Upper lobe of left lung (tissue), 6 donors: ENCODE data around the gene PRM3. TPM values are rescaled to one million over a fixed set of nuclear protein-coding genes. Genes with fewer than 3 reads are reported as not detected.

ENCODE experiments used
- ATAC-seq, 2 donors: fragments of 200-7000 bp; cut with Tn5 transposase; one replicate each; pipeline ENCODE4 v1.9.1; 2022; ENCODE audit warnings: mild to moderate bottlenecking in 2 of 2, moderate library complexity in 2 of 2; ENCODE audit not compliant: low FRiP score in 2 of 2
- DNase-seq, 2 donors: peaks; one replicate each; pipeline ENCODE4 v3.0.0-alpha.2; 2019 to 2020
- H3K27ac ChIP-seq, 4 donors: fragments of 200-600 bp; sonication (generic); one replicate each; pipeline ENCODE4 v1.5.1; 2016 to 2019
- H3K27me3 ChIP-seq, 4 donors: fragments of 200-600 bp; sonication (generic); one replicate each; pipeline ENCODE4 v1.5.1; 2017 to 2019
- H3K36me3 ChIP-seq, 4 donors: fragments of 200-600 bp; sonication (generic); one replicate each; pipeline ENCODE4 v1.5.1; 2016 to 2019
- H3K4me1 ChIP-seq, 4 donors: fragments of 200-600 bp; sonication (generic); one replicate each; pipeline ENCODE4 v1.5.1; 2018 to 2019
- H3K4me3 ChIP-seq, 4 donors: fragments of 200-600 bp; sonication (generic); one replicate each; pipeline ENCODE4 v1.5.1; 2017 to 2019; ENCODE audit warnings: mild to moderate bottlenecking in 2 of 4, moderate library complexity in 1 of 4
- H3K9me3 ChIP-seq, 4 donors: fragments of 200-600 bp; sonication (generic); one replicate each; pipeline ENCODE4 v1.5.1; 2018 to 2019
- EP300 ChIP-seq, 4 donors: sonication (generic); formaldehyde crosslinking; IDR thresholded peaks; one replicate each; pipeline ENCODE4 v1.5.1; 2017; ENCODE audit warnings: antibody characterized with exemption in 4 of 4, control low read depth in 2 of 4
- POLR2A ChIP-seq, 4 donors: fragments of 450-650 bp; IDR thresholded peaks; one replicate each; pipeline ENCODE4 v1.5.1; 2016 to 2017; ENCODE audit warnings: antibody characterized with exemption in 4 of 4, mild to moderate bottlenecking in 2 of 4
- POLR2AphosphoS5 ChIP-seq, 2 donors: sonication (generic); formaldehyde crosslinking; IDR thresholded peaks; one replicate each; pipeline ENCODE4 v1.5.1; 2017; ENCODE audit warnings: antibody characterized with exemption in 2 of 2
- WGBS, 2 donors: methylation state at CpG; one replicate each; pipeline ENCODE4 v1.1.5; 2017 to 2018; 5-methylcytosine and 5-hydroxymethylcytosine counted together
- total RNA-seq, 6 donors: library from RNA; depleted of rRNA in 4 of 6; stranded (reverse); fragments of >200 nt in 4 of 6; gene quantifications; one replicate each; pipeline versions ENCODE4 v1.1.0 to v1.2.1, GENCODE V29; 2016 to 2021
- TF ChIP-seq, protein P1 (sequence below), 6 experiments: fragments of 450-650 bp in 4 of 6; fragments of 200-600 bp in 2 of 6; sonication (generic) in 2 of 6; IDR thresholded peaks; one replicate each; pipeline ENCODE4 v1.5.1; 2016 to 2019; ENCODE audit warnings: antibody characterized with exemption in 6 of 6
- donor health status: DM: no; HTN: no; CAD: no; lungs with moderate emphysema.
- donor health status: DM: no; HTN: yes; CAD: no; lungs with severe emphysema.

The PRM3 gene
- total RNA-seq, 6 donors from 2014 or later = not detected

DNA sequence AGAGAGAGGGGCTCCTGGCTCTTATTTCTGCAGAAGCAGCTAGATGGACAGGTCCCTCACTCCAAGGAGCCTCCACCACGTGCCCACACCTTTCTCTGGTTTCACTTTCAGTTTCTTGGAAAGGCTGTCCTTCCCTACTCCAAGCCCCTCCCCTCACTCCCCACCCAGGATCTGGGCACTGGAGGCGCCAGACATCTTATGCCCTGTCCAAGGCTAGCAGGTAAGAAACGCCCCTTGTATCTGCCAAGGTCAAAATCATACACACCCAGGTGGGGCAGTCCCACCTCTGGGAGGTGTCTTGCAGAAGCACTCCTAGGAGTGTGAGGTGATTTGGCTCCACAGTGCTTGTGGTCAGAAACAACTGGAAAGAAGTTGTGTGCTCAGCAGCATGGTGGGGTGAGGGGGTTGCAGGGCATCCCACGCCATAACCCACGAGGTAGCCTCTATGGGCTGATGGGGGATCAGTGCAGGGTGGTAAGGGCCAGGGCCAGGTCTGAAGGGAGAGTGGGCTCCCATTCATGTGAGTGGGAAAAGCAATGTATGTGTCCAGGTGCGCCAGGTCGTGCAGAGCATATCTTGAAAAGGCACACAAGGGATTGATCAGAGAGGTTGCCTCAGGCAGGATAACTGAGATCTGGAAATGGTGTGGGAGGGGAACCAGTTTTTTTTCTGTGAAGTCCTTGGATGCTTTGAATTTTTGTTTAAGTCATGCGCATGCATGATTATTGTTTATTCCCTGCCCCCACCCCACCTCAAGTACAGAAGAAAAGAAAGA, 39.5 kb upstream of the PRM3 start:
- WGBS, 2 donors = 64 to 69% methylated on average over 8 of the region's 8 CpGs
- ATAC-seq = peak in 1 of 2 donors; percentile 32
- TF ChIP-seq POLR2A (IDR thresholded peaks at IDR 0.05) = no peak
- TF ChIP-seq EP300 (IDR thresholded peaks at IDR 0.05) = no peak
- TF ChIP-seq POLR2AphosphoS5 (IDR thresholded peaks at IDR 0.05) = no peak
- TF ChIP-seq, protein P1, sequence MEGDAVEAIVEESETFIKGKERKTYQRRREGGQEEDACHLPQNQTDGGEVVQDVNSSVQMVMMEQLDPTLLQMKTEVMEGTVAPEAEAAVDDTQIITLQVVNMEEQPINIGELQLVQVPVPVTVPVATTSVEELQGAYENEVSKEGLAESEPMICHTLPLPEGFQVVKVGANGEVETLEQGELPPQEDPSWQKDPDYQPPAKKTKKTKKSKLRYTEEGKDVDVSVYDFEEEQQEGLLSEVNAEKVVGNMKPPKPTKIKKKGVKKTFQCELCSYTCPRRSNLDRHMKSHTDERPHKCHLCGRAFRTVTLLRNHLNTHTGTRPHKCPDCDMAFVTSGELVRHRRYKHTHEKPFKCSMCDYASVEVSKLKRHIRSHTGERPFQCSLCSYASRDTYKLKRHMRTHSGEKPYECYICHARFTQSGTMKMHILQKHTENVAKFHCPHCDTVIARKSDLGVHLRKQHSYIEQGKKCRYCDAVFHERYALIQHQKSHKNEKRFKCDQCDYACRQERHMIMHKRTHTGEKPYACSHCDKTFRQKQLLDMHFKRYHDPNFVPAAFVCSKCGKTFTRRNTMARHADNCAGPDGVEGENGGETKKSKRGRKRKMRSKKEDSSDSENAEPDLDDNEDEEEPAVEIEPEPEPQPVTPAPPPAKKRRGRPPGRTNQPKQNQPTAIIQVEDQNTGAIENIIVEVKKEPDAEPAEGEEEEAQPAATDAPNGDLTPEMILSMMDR (IDR thresholded peaks at IDR 0.05) = no peak
- H3K27me3 ChIP-seq = no peaks in the 10 kb centered on the region
- DNase-seq = peak in 1 of 2 donors; percentile 59
- H3K36me3 ChIP-seq = no peaks in the 10 kb centered on the region
- peaks cover 40 to 51% (median 42%) of the 10 kb centered on the region in 4 donors for H3K4me1 ChIP-seq
- peak overlapping the region in 2 of 4 donors; percentile 12 to 38 for H3K27ac ChIP-seq
- H3K9me3 ChIP-seq = no peaks in the 10 kb centered on the region
- H3K4me3 ChIP-seq = no peak overlapping the region

DNA sequence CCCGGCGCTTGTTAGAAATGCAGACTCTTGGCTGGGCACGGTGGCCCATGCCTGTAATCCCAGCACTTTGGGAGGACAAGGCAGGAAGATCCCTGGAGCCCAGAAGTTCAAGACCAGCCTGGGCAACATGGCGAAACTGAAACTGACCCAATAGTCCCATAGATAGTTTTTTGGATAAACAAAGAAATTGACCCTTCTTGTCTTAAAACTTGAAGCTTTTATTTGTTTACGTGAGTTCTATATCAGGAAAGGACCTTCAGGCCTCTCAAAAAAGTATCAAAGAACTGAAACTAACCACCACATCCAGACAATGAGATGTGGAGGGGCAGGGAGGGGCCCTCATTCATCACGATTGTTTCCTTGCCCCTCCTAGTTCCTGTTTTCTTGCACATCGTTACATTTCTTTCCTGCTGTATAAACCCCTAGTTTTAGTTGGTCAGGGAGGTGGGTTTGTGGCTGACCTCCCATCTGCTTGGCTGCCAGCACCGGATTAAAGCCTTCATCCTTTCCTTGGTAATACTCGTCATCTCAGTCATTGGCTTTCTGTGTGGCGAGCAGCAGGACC, 37.6 kb upstream of the PRM3 start:
- WGBS, 2 donors = 54 to 58% methylated on average over 10 of the region's 10 CpGs
- Histone ChIP-seq H3K9me3 (no peaks in the 10 kb centered on the region), H3K27ac (peak overlapping the region in 3 of 4 donors; percentile 1 to 66 (median 53)), H3K36me3 (no peaks in the 10 kb centered on the region), H3K4me3 (no peak overlapping the region), H3K27me3 (no peaks in the 10 kb centered on the region), H3K4me1 (peaks cover 45 to 67% (median 46%) of the 10 kb centered on the region in 4 donors)
- no peak for ATAC-seq
- no peak for DNase-seq
- TF ChIP-seq POLR2A (IDR thresholded peaks at IDR 0.05) = no peak
- no peak for TF ChIP-seq EP300 (IDR thresholded peaks at IDR 0.05)
- no peak for TF ChIP-seq POLR2AphosphoS5 (IDR thresholded peaks at IDR 0.05)
- TF ChIP-seq, protein P1 (IDR thresholded peaks at IDR 0.05) = no peak

DNA sequence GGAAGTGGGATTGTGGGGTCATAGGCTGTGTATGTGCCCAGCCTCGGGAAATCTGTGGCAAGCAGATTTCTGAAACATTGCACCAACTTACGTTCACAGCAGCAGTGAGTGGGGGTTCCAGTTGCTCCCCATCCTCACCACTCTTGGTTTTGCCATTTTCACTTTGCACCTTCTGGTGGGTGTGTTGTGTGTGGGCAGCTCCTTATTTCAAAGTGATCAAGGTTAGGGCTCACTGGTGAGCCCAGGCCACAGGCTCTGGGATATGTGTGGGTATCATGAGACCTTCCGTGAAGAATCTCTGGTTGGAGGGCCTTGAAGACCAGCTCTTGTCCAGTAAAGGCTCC, 37.2 kb upstream of the PRM3 start:
- ATAC-seq (no peak), DNase-seq (no peak)
- Histone ChIP-seq H3K4me3 (no peak overlapping the region), H3K27ac (peak overlapping the region in 3 of 4 donors; percentile 1 to 66 (median 53)), H3K4me1 (peaks cover 42 to 64% (median 46%) of the 10 kb centered on the region in 4 donors), H3K27me3 (no peaks in the 10 kb centered on the region), H3K36me3 (no peaks in the 10 kb centered on the region), H3K9me3 (no peaks in the 10 kb centered on the region)
- TF ChIP-seq POLR2A (IDR thresholded peaks at IDR 0.05) (no peak), EP300 (IDR thresholded peaks at IDR 0.05) (no peak)
- WGBS, 2 donors = 82 to 93% methylated on average over 3 of the region's 3 CpGs

DNA sequence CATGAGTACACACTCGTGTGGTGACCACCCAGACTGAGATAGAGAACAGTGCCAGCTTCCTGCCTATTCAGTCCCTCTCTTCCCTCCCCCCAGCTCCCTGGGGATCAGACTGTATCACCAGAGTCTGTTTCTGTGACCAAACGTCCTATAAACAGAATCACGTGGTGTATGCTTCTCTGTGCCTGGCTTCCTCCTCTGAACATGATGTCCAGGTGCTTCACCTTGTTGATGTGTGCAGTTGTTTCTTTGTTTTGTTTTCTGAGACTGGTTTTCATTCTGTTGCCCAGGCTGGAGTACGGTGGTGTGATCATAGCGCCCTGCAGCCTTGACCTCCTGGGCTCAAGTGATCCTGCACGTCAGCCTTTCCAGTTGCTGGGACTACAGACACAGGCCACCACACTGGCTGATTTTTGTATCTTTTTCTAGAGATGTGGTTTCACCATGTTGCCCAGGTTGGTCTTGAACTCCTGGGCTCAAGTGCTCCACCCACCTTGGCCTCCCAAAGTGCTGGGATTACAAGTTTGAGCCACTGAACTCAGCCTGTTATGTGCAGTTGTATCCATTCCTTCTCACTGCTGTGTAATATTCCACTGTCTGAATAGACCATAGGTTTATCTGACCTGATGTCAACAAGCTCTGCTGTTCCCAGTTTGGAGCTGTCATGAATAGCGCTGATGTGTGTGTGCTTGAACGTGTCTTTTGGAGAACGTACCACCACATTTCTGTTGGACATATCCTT, 36.6 kb upstream of the PRM3 start:
- no peak for ATAC-seq
- peak overlapping the region in 3 of 4 donors; percentile 22 to 85 (median 66) for H3K27ac ChIP-seq
- DNase-seq = no peak
- WGBS, 2 donors = 64 to 71% methylated on average over 9 of the region's 9 CpGs
- H3K9me3 ChIP-seq = no peaks in the 10 kb centered on the region
- H3K4me3 ChIP-seq = no peak overlapping the region
- peaks cover 41 to 61% (median 46%) of the 10 kb centered on the region in 4 donors for H3K4me1 ChIP-seq
- no peak for TF ChIP-seq POLR2AphosphoS5 (IDR thresholded peaks at IDR 0.05)
- TF ChIP-seq EP300 (IDR thresholded peaks at IDR 0.05) = no peak
- no peak for TF ChIP-seq POLR2A (IDR thresholded peaks at IDR 0.05)
- no peaks in the 10 kb centered on the region for H3K27me3 ChIP-seq
- H3K36me3 ChIP-seq = no peaks in the 10 kb centered on the region

DNA sequence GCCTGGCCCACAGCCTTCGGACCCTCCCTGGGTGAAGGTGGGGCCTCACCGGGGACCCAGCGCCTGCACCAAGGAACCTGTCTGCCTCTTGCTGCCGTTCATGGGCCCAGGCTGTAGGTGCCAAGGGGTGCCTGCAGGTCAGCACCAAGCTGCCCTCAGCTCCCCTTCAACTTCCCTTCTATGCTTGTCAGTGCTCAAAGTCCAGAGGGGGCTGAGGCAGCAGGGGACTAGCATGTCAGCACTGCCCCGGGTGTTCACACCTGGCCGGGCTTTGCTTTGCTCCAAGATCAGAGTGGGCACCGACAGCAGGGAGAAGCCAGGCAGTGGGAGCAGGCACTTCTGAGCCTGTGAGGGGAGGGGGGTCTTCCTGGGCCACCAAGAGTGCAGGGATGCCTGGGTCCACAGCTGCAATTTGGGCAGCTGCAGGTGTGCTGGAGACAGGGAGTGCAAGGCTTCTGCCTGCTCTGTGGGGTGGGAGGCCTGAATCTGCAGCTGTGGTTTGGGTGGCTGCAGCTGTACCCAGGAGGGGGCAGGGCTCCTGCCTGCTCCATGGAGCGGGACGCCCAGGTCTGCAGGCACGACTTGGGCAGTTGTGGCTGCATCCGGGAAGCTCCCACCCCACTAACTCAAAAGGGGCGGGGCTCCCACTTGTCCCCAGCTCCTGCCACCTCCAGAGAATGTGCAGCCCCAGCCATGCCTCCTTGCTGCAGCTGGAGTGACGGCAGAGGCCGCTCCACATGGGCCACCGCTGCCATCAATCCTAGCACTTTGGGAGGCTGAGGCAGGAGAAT, 35.3 kb upstream of the PRM3 start:
- peak in 1 of 2 donors; percentile 46 for DNase-seq

More for the DNA sequence above, 35.3 kb upstream of the PRM3 start:
- H3K4me1 ChIP-seq = peaks cover 41 to 63% (median 46%) of the 10 kb centered on the region in 4 donors
- no peaks in the 10 kb centered on the region for H3K36me3 ChIP-seq
- ATAC-seq = no peak
- H3K27me3 ChIP-seq = no peaks in the 10 kb centered on the region
- H3K4me3 ChIP-seq = no peak overlapping the region
- H3K9me3 ChIP-seq = no peaks in the 10 kb centered on the region
- 53 to 84% methylated on average over 8 to 14 of the region's 15 CpGs for WGBS, 2 donors
- H3K27ac ChIP-seq = peak overlapping the region; percentile 78 to 93 (median 84)
- TF ChIP-seq EP300 (IDR thresholded peaks at IDR 0.05) (no peak), POLR2A (IDR thresholded peaks at IDR 0.05) (no peak), POLR2AphosphoS5 (IDR thresholded peaks at IDR 0.05) (no peak)
- TF ChIP-seq, protein P1 (IDR thresholded peaks at IDR 0.05) = no peak
